Right atrium auricular region (tissue), 2 donors: Measurements from ENCODE around the gene GRIK1. TPM values are rescaled to one million over a fixed set of nuclear protein-coding genes. Genes with fewer than 3 reads are reported as not detected.

Experiments
- DNase-seq: peaks from one replicate; pipeline ENCODE4 v3.0.0-alpha.2; 2019; ENCODE audit warnings: low spot score
- H3K27ac ChIP-seq, 2 donors: fragments of 200-600 bp; sonication (generic); 1 replicate in 1 of 2; 2 replicates in 1 of 2; pipeline ENCODE4 v1.5.1; 2016 to 2019
- H3K27me3 ChIP-seq, 2 donors: fragments of 200-600 bp; sonication (generic); one replicate each; pipeline versions ENCODE4 v1.5.1 to v1.6.0; 2017 to 2019
- H3K36me3 ChIP-seq: fragments of 200-600 bp; sonication (generic); one replicate; pipeline ENCODE4 v1.5.1; 2016
- H3K4me1 ChIP-seq, 2 donors: fragments of 200-600 bp; sonication (generic); one replicate each; pipeline versions ENCODE4 v1.5.1 to v1.6.0; 2017 to 2019
- H3K4me3 ChIP-seq, 2 donors: fragments of 200-600 bp; sonication (generic); 1 replicate in 1 of 2; 2 replicates in 1 of 2; pipeline ENCODE4 v1.5.1; 2017 to 2019; ENCODE audit warnings: mild to moderate bottlenecking in 1 of 2, moderate library complexity in 1 of 2
- H3K9me3 ChIP-seq, 2 donors: fragments of 200-600 bp; sonication (generic); one replicate each; pipeline ENCODE4 v1.5.1; 2019
- CTCF ChIP-seq, 2 donors: fragments of 200-600 bp; sonication (generic); IDR thresholded peaks; one replicate each; pipeline ENCODE4 v1.5.1; 2019; ENCODE audit warnings: antibody characterized with exemption in 2 of 2
- total RNA-seq, 2 donors: library from RNA; depleted of rRNA; stranded (reverse); fragments of >200 nt; gene quantifications; one replicate each; pipeline ENCODE4 v1.1.0, GENCODE V29; 2016

Gene GRIK1
- total RNA-seq, 2 donors from 2014 or later: not detected

GRCh38 chr21:29647353-29647781, 292.4 kb downstream of the GRIK1 start:
- TF ChIP-seq CTCF (IDR thresholded peaks at IDR 0.05): no peak
- Histone ChIP-seq H3K9me3 (no peaks in the 10 kb centered on the region), H3K27ac (no peak overlapping the region), H3K27me3 (no peaks in the 10 kb centered on the region), H3K36me3 (no peaks in the 10 kb centered on the region), H3K4me1 (no peaks in the 10 kb centered on the region), H3K4me3 (no peak overlapping the region)
- DNase-seq: no peak

- no peaks in the 10 kb centered on the region for H3K4me1 ChIP-seq
- no peak overlapping the region for H3K4me3 ChIP-seq
- no peak for TF ChIP-seq CTCF (IDR thresholded peaks at IDR 0.05)
- H3K9me3 ChIP-seq: no peaks in the 10 kb centered on the region
- H3K36me3 ChIP-seq: no peaks in the 10 kb centered on the region
- DNase-seq: no peak
- H3K27me3 ChIP-seq: no peaks in the 10 kb centered on the region
- H3K27ac ChIP-seq: no peak overlapping the region
Measured at GRCh38 chr21:29645666-29646553, 293.9 kb downstream of the GRIK1 start.

- DNase-seq: no peak
- no peak overlapping the region for H3K27ac ChIP-seq
- no peaks in the 10 kb centered on the region for H3K36me3 ChIP-seq
- H3K4me3 ChIP-seq: no peak overlapping the region
- H3K9me3 ChIP-seq: no peaks in the 10 kb centered on the region
- TF ChIP-seq CTCF (IDR thresholded peaks at IDR 0.05): no peak
- no peaks in the 10 kb centered on the region for H3K27me3 ChIP-seq
- no peaks in the 10 kb centered on the region for H3K4me1 ChIP-seq
Measured at GRCh38 chr21:29643289-29643688, 296.5 kb downstream of the GRIK1 start.

GRCh38 chr21:29642551-29643245, 297.1 kb downstream of the GRIK1 start:
- DNase-seq: no peak
- Histone ChIP-seq H3K4me3 (no peak overlapping the region), H3K4me1 (no peaks in the 10 kb centered on the region), H3K27me3 (no peaks in the 10 kb centered on the region), H3K36me3 (no peaks in the 10 kb centered on the region), H3K9me3 (no peaks in the 10 kb centered on the region), H3K27ac (no peak overlapping the region)
- no peak for TF ChIP-seq CTCF (IDR thresholded peaks at IDR 0.05)

GRCh38 chr21:29641635-29642550, 297.9 kb downstream of the GRIK1 start:
- no peak for TF ChIP-seq CTCF (IDR thresholded peaks at IDR 0.05)
- Histone ChIP-seq H3K4me1 (no peaks in the 10 kb centered on the region), H3K4me3 (no peak overlapping the region), H3K27ac (no peak overlapping the region), H3K27me3 (no peaks in the 10 kb centered on the region), H3K9me3 (no peaks in the 10 kb centered on the region), H3K36me3 (no peaks in the 10 kb centered on the region)
- no peak for DNase-seq
